GM19452 (cell line): Measurements from ENCODE around the gene CMTR1.

Experiments used
- ATAC-seq: cut with Tn5 transposase; IDR thresholded peaks from one replicate; pipeline ENCODE4 v1.9.1; 2021; ENCODE audit not compliant: unreplicated experiment

CMTR1 gene

GRCh38 chr6:37477656-37478435 lies 44.8 kb downstream of the CMTR1 start:
- no peak for ATAC-seq

DNA sequence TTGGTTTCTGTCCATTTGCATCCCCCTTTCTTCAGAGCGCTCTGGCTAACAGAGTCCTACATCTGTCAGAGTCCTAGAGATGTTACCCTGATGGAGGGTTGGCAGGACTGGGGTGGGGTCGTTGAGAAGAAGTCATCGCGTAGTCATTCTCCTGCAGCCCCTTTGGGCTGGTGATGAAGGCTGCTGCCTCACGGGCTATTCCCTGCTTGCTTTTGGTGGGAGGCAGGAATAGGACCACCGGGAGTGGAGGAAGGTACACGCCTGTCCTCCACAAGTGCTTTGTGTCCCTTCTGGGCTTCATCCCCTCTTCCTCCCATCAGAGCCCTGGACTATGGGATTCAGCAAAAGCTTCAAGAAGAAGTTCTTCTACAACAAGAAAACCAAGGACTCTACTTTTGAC lies 45.8 kb downstream of the CMTR1 start:
- ATAC-seq = no peak

- ATAC-seq = no peak
Measured at GRCh38 chr6:37479266-37479854, 46.3 kb downstream of the CMTR1 start.

DNA sequence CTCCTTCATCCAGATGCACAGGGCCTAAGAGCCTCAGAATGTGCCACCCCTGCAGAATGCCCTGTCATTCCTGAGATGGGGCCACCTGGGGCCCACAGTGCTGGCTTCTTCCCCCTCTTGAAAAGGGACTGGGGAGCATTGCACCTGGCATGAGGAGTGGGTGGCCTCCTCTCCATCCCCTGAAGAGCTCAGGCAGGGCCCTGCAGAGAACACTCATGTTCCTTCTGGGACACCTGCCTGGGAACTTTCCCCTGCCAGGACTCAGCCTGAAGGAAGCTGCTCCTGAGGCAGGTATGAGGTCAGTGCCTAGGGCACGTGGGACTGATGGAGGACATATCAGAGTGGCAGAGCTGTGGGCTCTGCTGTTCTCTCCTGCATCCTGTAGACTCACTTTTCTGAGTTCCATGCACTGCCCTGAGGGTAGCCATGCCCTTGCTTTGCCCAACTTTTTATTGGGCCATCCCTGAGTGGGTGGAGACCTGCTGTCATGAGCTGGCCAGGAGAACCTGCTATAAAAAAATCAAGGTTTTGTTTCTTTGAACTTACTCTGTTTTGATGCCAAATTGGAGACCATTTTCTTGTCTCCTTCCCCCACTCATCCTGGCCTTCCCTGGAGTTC lies 47.2 kb downstream of the CMTR1 start:
- no peak for ATAC-seq

GRCh38 chr6:37480951-37481534 lies 48.0 kb downstream of the CMTR1 start:
- ATAC-seq = no peak

GRCh38 chr6:37481711-37482605 lies 48.9 kb downstream of the CMTR1 start:
- ATAC-seq = no peak

GRCh38 chr6:37482606-37483251 lies 49.7 kb downstream of the CMTR1 start:
- no peak for ATAC-seq

DNA sequence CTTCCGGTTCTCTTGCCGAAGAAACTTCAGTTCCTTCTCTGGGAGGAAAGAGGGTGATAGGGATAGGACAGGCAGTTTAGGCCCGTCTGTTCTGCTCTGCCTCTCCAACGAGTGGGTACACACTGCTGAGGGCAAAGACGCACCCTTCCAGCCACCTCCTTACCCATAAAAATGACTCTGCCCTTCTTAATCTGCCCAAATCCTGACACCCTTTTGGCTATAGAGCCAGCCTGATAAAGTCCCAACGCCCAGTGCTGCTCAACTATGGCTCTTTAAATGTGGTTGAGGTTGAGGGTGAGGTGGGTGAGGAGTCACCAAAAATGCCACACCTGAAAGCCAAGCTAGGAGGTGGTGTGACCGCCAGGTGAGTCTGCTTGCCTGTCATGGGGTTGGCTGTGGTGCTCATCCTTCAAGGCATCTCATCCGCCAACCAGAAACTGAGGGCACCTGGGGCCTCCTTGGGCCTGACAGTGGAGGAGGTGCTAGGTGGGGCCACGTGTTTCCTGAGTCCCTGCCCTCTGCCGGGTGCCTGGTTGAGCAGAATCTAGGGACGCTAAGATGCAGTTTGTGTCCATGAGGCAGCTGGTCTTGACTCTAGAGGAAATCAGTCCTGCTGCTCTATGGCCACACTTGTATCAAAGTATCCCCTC lies 50.4 kb downstream of the CMTR1 start:
- no peak for ATAC-seq

DNA sequence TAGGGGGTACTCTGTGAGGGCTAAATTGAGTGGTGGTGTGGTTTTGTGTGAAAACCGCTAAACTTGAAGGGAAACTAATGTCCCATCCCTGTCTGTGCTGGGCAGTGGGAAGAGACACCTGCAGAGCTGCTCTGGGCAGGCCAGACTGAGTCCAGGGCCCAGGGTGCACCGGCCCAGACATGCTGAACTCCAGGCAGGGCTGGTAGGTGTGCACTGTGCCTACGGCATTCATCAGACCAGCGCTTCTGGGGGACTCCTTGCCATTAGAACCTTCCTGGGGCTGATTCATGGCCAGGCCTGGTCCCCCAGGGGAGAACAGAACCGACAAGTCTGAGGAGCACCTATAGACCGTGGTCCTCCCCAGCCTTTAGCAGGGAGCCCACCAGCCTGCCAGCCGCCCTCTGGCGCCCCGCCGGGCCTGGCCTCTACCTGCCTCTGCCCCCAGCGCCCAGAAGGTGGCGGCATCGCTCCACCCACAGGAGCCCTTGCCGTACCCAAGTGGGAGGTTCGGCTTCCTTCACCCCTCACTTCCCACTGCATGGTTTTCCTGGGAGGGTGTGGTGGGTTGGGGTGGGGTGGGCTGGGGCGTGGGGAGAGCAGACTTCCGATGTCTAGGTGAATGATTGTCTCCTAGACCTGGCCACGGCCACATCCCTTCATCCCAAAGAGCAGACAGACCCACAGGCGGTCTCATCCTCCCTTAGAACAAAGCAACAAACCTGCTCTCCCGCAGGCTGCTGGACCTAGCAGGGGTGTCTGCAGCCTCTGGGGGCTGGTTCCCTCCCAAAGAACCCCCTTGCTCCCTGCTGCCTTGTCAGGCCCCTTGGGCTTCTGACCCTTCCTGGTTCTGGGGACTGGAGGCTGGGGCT lies 51.1 kb downstream of the CMTR1 start:
- ATAC-seq = no peak

DNA sequence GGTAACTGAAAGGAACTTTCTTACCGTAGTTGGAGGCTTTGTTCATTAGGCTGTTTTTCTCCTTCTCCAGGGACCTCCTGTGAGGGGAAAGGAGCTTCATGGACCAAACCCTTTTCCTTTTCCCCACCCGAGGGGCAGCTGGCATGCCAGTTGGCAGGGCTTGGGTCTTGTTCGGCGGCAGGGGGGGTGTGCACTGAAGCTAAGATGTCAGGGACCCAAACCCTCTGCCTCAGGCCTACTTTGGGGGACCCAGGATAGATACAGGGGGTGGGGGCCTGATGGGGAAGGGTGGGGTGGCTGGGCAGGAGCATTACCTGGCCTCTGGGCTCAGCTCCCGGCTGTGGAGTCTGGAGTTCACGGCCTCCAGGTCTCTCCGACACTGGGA lies 51.8 kb downstream of the CMTR1 start:
- ATAC-seq = no peak

DNA sequence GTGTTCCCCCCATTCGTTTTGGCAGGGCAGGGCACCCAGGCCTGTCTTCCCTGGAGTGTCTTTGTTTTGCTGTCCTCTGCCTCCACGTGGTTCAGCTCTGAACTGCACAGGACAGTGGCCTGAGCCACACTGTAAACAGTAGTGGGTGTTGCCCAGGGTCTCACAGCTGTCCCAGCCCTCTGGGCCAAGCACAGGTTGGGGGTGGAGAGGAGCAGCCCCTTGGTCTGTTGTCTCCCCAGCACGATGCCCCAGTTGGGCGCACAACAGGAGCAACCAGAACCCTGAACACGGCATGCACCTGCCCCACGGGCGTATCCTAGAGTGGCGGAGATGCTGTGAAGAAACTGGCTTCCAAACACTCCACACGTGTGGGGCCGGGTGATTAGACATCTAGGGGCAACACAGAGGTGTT lies 52.3 kb downstream of the CMTR1 start:
- no peak for ATAC-seq

DNA sequence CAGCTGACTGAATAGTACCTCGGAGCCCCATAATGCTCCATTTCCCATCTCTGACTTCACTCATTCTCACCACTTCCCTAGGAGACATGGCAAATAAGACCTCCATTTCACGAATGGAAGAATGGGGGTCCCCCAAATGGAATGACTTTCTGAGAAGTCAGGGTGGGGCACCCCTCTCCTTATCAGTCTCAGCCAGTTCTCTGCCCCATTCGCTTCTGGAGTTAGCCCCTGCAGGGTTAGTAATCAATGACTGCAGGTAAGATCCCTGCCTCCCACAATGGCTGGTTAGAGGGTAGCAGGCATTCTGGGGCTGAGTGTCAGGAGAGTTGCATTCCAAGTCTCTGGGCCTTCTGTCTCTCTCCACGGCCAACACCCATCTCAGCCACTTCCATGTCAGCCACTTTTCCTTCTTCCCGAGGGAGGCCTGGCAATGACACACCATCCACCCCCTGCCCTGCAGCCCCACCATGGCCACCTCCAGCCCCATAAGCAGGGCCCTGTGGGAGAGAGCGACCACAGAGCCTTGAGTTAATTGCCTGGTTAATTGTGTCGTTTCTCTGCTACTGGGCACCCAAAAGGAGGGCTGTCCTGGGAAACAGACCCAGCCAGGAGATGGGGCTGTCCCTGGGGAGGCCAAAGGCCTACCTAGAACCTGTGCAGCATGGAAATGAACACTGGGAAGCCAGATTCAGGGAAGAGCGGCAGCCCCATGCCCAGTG lies 53.3 kb downstream of the CMTR1 start:
- ATAC-seq = no peak

DNA sequence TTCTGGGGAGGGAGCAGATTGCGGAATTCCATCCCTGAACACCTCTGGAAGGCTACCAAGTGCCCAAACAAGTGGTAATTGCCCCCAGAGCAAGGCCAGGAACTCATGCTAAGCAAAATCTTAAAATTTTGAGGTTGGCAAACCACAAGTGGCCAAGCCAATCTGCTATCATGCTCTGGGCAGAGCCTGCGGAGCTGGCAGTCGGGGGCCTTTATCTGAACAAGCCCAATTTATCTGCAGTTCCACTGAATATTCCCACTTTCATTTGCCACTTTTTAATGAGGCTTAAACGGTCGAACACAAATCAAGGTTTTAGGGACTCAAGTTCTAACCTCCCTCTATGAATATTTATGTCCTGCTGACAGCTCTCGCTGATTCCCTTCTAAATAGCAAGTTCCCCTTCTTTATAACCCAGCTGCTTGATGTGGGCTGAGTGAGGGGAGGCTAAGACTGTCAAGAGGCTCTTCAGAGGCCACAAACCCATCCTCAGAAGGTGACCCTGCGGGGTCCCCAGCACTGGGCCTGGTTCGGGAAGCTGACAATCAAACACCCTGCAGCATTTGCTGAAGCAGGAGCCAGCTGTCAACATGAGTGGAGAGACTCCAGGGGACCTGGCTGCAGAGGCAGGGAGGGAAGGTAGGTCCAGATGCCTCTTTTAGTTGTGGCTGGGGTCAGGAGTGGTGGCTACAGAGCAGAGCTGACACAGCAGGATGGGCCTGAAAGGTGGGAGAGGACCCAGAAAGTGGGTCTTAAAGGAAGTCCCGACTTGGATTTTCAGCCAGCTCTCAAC lies 54.8 kb downstream of the CMTR1 start:
- no peak for ATAC-seq

GRCh38 chr6:37488476-37488875 lies 55.5 kb downstream of the CMTR1 start:
- ATAC-seq = no peak

DNA sequence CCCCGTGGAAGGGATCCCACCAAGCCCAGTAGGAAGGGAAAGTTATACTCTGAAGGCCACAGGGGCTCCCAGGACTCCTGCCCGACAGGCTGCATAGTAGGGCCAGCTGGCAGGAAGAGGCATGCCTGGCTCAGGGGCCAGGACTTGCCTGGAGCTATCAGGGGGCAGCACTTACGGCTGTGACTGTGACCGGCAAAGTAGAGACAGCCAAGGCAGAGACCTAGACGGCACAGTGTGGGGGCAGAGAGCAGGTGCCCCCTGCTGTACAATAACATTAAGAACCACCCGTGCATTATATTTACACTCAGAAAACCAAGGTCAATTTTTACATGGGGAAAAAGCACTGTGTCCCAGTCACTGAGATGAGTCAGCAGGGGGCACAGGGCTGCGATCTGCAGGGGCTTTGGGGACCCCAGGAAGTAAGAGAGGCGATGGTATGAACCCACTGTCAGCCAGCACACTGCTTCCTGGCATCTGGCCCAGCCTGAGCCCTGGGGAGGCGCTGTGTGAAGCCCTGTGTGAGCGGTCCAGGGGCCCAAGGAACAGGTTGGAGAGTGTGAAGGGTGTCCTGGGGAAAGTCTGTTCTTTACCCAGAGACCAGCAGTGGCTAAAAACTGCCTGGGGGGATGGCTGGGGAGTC lies 56.8 kb downstream of the CMTR1 start:
- no peak for ATAC-seq

GRCh38 chr6:37490536-37491170 lies 57.6 kb downstream of the CMTR1 start:
- ATAC-seq = no peak
